B cell (primary cell): Measurements from ENCODE around the gene ATL1. TPM values are rescaled to one million over a fixed set of nuclear protein-coding genes. Genes with fewer than 3 reads are reported as not detected.
"Not testable (repeated sequence)": the region's sequence is repeated elsewhere in the genome, so short reads cannot be mapped to it uniquely, and the experiment has no call there.

Experiments
- ATAC-seq: fragments of 200-7000 bp; cut with Tn5 transposase; one replicate; pipeline ENCODE4 v1.10.0; 2021; ENCODE audit warnings: low read depth, mild to moderate bottlenecking, moderate number of reproducible peaks, moderate library complexity
- CTCF ChIA-PET: fragments of 350-600 bp; sonication (Branson Sonifier 250); formaldehyde crosslinking; loops from one replicate; lab custom pipeline; 2021; ENCODE audit warnings: antibody characterized with exemption, inconsistent platforms; lab: Charles Lee
- POLR2A ChIA-PET: fragments of 350-600 bp; sonication (Branson Sonifier 250); formaldehyde crosslinking; loops from one replicate; lab custom pipeline; 2021; ENCODE audit warnings: antibody characterized with exemption; lab: Charles Lee
- DNase-seq: peaks from one replicate; pipeline ENCODE4 v3.0.0; 2013
- H2AFZ ChIP-seq: 2 replicates; pipeline ENCODE4 v1.6.1; 2012; ENCODE audit warnings: mild to moderate bottlenecking, low read depth, low read length; ENCODE audit not compliant: insufficient read depth, poor library complexity, severe bottlenecking
- H3K27ac ChIP-seq, 2 donors: 1 replicate in 1 of 2; 2 replicates in 1 of 2; pipeline ENCODE4 v1.5.1; 2012 to 2013; ENCODE audit warnings: low read length in 2 of 2, mild to moderate bottlenecking in 2 of 2, moderate library complexity in 1 of 2
- H3K27me3 ChIP-seq, 4 experiments: fragments of 200-600 bp in 1 of 4; sonication (generic) in 1 of 4; replicated peaks in 1 of 4; 1 replicate in 2 of 4; 2 replicates in 2 of 4; pipeline versions ENCODE4 v1.6.1 to v1.7.0; 2013 to 2016; ENCODE audit warnings: low read length in 3 of 4, mild to moderate bottlenecking in 2 of 4, mixed read lengths in 1 of 4, moderate library complexity in 1 of 4; ENCODE audit not compliant: insufficient read depth in 4 of 4, control insufficient read depth in 3 of 4; ENCODE audit errors: control extremely low read depth in 1 of 4
- H3K36me3 ChIP-seq, 2 experiments: replicated peaks in 1 of 2; 1 replicate in 1 of 2; 2 replicates in 1 of 2; pipeline versions ENCODE4 v1.6.1 to v1.7.1; 2013; ENCODE audit warnings: low read length in 1 of 2; ENCODE audit not compliant: insufficient read depth in 2 of 2, control insufficient read depth in 1 of 2; ENCODE audit errors: control extremely low read depth in 1 of 2, extremely low read depth in 1 of 2
- H3K4me1 ChIP-seq, 2 donors: fragments of 200-600 bp in 1 of 2; sonication (generic) in 1 of 2; 1 replicate in 1 of 2; 2 replicates in 1 of 2; pipeline versions ENCODE4 v1.5.1 to v1.6.1; 2013 to 2017; ENCODE audit warnings: low read length in 2 of 2; ENCODE audit not compliant: control insufficient read depth in 2 of 2, insufficient read depth in 2 of 2
- H3K4me2 ChIP-seq: replicated peaks from 2 replicates; pipeline ENCODE3; 2012; ENCODE audit warnings: mild to moderate bottlenecking, low read depth, low read length; ENCODE audit not compliant: poor library complexity, severe bottlenecking
- H3K4me3 ChIP-seq, 5 experiments: fragments of 200-600 bp in 1 of 5; sonication (generic) in 1 of 5; 1 replicate in 3 of 5; 2 replicates in 2 of 5; pipeline versions ENCODE4 v1.5.1 to v1.7.0; 2011 to 2016; ENCODE audit warnings: low read length in 4 of 5, mild to moderate bottlenecking in 4 of 5, low read depth in 2 of 5, control low read depth in 1 of 5, moderate library complexity in 1 of 5; ENCODE audit not compliant: insufficient read depth in 1 of 5; ENCODE audit errors: control extremely low read depth in 1 of 5, extremely low read depth in 1 of 5
- H3K79me2 ChIP-seq: fragments of 200-600 bp; sonication (generic); one replicate; pipeline ENCODE4 v1.6.0; 2016; ENCODE audit warnings: low read length; ENCODE audit not compliant: control insufficient read depth, insufficient read depth
- H3K9ac ChIP-seq: fragments of 200-600 bp; sonication (generic); 2 replicates; pipeline ENCODE4 v1.6.1; 2017; ENCODE audit warnings: mild to moderate bottlenecking, low read length, moderate library complexity
- H3K9me3 ChIP-seq, 3 donors: one replicate each; pipeline versions ENCODE4 v1.6.1 to v1.7.1; 2013; ENCODE audit warnings: low read length in 2 of 3; ENCODE audit not compliant: control insufficient read depth in 2 of 3, insufficient read depth in 1 of 3; ENCODE audit errors: control extremely low read depth in 1 of 3
- H4K20me1 ChIP-seq: 2 replicates; pipeline ENCODE4 v1.6.0; 2012; ENCODE audit warnings: mild to moderate bottlenecking, low read length; ENCODE audit not compliant: insufficient read depth, control insufficient read depth, poor library complexity, severe bottlenecking
- H3K27ac Mint-ChIP-seq: one replicate; pipeline ENCODE4 v1.8.0; 2021; ENCODE audit warnings: mixed read lengths
- H3K27me3 Mint-ChIP-seq: one replicate; pipeline ENCODE4 v1.8.0; 2021; ENCODE audit warnings: mixed read lengths
- H3K4me1 Mint-ChIP-seq: one replicate; pipeline ENCODE4 v1.8.0; 2021; ENCODE audit warnings: mixed read lengths
- H3K4me3 Mint-ChIP-seq: one replicate; pipeline ENCODE4 v1.8.0; 2021; ENCODE audit warnings: mixed read lengths
- H3K9me3 Mint-ChIP-seq: one replicate; pipeline ENCODE4 v1.8.0; 2022; ENCODE audit warnings: mixed read lengths; ENCODE audit not compliant: insufficient read depth
- CTCF ChIP-seq: fragments of 200-600 bp; IDR thresholded peaks from one replicate; pipeline ENCODE4 v1.8.0; 2022; ENCODE audit warnings: antibody characterized with exemption, mild to moderate bottlenecking
- EZH2 ChIP-seq: IDR thresholded peaks from 2 replicates; pipeline ENCODE4 v1.6.1; 2012; ENCODE audit warnings: borderline replicate concordance, low read depth, mild to moderate bottlenecking, moderate library complexity, low read length; ENCODE audit not compliant: insufficient read depth, poor library complexity, severe bottlenecking
- WGBS: methylation state at CpG from one replicate; pipeline ENCODE4 v1.1.5; 2013; ENCODE audit warnings: missing lambda C conversion rate; ENCODE audit not compliant: insufficient coverage; 5-methylcytosine and 5-hydroxymethylcytosine counted together
- intact Hi-C: fragments of 100-400 bp; cut with micrococcal nuclease; formaldehyde crosslinking; loops from one replicate; pipeline ENCODE4 v1.10.0; 2022
- polyA plus RNA-seq: library from polyadenylated mRNA; depleted of rRNA; stranded (reverse); fragments of >200 nt; gene quantifications from 2 replicates; pipeline ENCODE4 v1.2.3, GENCODE V29; 2012
- total RNA-seq, 2 donors: library from RNA; stranded (reverse); fragments of 120-200 nt in 1 of 2; gene quantifications; 1 replicate in 1 of 2; 2 replicates in 1 of 2; pipeline versions ENCODE4 v1.2.3 to v1.2.4, GENCODE V29; 2013 to 2022

Gene ATL1
- total and polyA plus RNA-seq, 2 donors (not counting 1 experiment from before 2014, with no cell fraction given): 2.9 TPM

DNA sequence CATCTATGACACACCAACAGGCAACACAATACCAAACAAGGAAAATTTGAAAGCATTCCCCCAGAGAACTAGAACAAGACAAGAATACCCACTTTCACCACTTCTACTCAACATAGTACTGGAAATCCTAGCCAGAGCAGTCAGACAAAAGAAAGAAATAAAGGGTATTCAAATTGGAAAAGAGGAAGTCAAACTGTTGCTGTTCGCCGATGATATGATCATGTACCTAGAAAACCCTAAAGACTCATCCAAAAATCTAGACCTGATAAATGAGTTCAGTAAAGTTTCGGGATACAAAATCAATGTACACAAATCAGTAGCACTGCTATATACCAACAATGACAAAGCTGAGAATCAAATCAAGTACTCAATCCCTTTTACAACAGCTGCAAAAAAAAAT, 8.1 kb upstream of the ATL1 start:
- no peak overlapping the region for H3K4me3 ChIP-seq
- peaks cover 2% of the 10 kb centered on the region for H3K4me1 Mint-ChIP-seq
- H3K79me2 ChIP-seq: no peaks in the 10 kb centered on the region
- H2AFZ ChIP-seq: no peak overlapping the region
- peaks cover 0 to 1% (median 0%) of the 10 kb centered on the region in 3 donors for H3K9me3 ChIP-seq
- H4K20me1 ChIP-seq: no peaks in the 10 kb centered on the region
- no peak overlapping the region for H3K9ac ChIP-seq
- peaks cover 28% of the 10 kb centered on the region for H3K27me3 Mint-ChIP-seq
- peaks cover 0 to 6% (median under 1%) of the 10 kb centered on the region in 4 experiments for H3K27me3 ChIP-seq
- no peak overlapping the region for H3K4me2 ChIP-seq
- intact Hi-C loops: no loop called here
- no peak overlapping the region for H3K27ac Mint-ChIP-seq
- no peak for TF ChIP-seq CTCF
- no peak for TF ChIP-seq EZH2
- no peak overlapping the region for H3K4me3 Mint-ChIP-seq
- ChIA-PET POLR2A (no interaction called here), CTCF (no interaction called here)
- no peaks in the 10 kb centered on the region for H3K36me3 ChIP-seq
- WGBS: no CpG with 5 or more reads among the region's 3 CpGs
- no peaks in the 10 kb centered on the region for H3K9me3 Mint-ChIP-seq
- ATAC-seq: no peak
- no peak for DNase-seq
- no peak overlapping the region for H3K27ac ChIP-seq
- H3K4me1 ChIP-seq: no peaks in the 10 kb centered on the region

DNA sequence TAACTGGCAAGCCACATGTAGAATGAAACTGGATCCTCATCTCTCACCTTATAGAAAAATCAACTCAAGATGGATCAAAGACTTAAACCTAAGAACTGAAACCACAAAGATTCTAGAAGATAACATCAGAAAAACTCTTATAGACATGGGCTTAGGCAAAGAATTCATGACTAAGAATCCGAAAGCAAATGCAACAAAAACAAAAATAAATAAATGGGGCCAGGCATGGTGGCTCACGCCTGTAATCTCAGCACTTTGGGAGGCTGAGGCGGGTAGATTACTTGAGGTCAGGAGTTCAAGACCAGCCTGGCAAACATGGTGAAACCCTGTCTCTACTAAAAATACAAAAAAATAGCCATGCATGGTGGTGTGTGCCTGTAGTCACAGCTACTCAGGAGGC, 7.1 kb upstream of the ATL1 start:
- H3K9me3 Mint-ChIP-seq, POLR2A ChIA-PET, intact Hi-C loops, H2AFZ ChIP-seq, H3K36me3 ChIP-seq, H3K27ac Mint-ChIP-seq, H3K4me2 ChIP-seq, H3K4me1 ChIP-seq, H3K4me3 ChIP-seq, H4K20me1 ChIP-seq, H3K4me1 Mint-ChIP-seq, H3K9me3 ChIP-seq, H3K9ac ChIP-seq, CTCF ChIA-PET, DNase-seq, H3K79me2 ChIP-seq, H3K27ac ChIP-seq, ATAC-seq, H3K4me3 Mint-ChIP-seq: not testable (repeated sequence)
- peaks cover 35% of the 10 kb centered on the region for H3K27me3 Mint-ChIP-seq
- H3K27me3 ChIP-seq: peaks cover 0 to 11% (median 6%) of the 10 kb centered on the region in 4 experiments
- no CpG with 5 or more reads among the region's 3 CpGs for WGBS
